GM20431 (cell line): ENCODE results near the gene GABRG3.
"Not testable (repeated sequence)": the region's sequence is repeated elsewhere in the genome, so short reads cannot be mapped to it uniquely, and the experiment has no call there.

ENCODE experiments used
- in situ Hi-C: fragments of 300-500 bp; cut with MseI, MboI; formaldehyde crosslinking; loops from one replicate; pipeline ENCODE4 v1.15.0; 2020; ENCODE audit warnings: low sequenced_read_pairs; ENCODE audit not compliant: unreplicated experiment

Gene GABRG3

GRCh38 chr15:26983822-26984221 lies 12.8 kb downstream of the GABRG3 start:
- in situ Hi-C loops = no loop called here

- in situ Hi-C loops = no loop called here
These were observed 14.1 kb downstream of the GABRG3 start for GRCh38 chr15:26985050-26985449.

GRCh38 chr15:26996250-26996649 lies 25.3 kb downstream of the GABRG3 start:
- in situ Hi-C loops = no loop called here

- in situ Hi-C loops = not testable (repeated sequence)
These were observed 32.0 kb downstream of the GABRG3 start for GRCh38 chr15:27003003-27003402.

- in situ Hi-C loops = not testable (repeated sequence)
These were observed 33.2 kb downstream of the GABRG3 start for GRCh38 chr15:27004226-27004625.

- in situ Hi-C loops = no loop called here
These were observed 46.3 kb downstream of the GABRG3 start for GRCh38 chr15:27017168-27017809.

- in situ Hi-C loops = no loop called here
These were observed 48.7 kb downstream of the GABRG3 start for GRCh38 chr15:27019687-27020086.

- in situ Hi-C loops = no loop called here
These were observed 54.5 kb downstream of the GABRG3 start for GRCh38 chr15:27025481-27025966.

- in situ Hi-C loops = no loop called here
These were observed 56.2 kb downstream of the GABRG3 start for GRCh38 chr15:27027229-27027628.

- in situ Hi-C loops = no loop called here
These were observed 58.0 kb downstream of the GABRG3 start for GRCh38 chr15:27028858-27029477.

- in situ Hi-C loops = no loop called here
These were observed 65.2 kb downstream of the GABRG3 start for GRCh38 chr15:27036210-27036609.

GRCh38 chr15:27037501-27037900 lies 66.5 kb downstream of the GABRG3 start:
- in situ Hi-C loops = no loop called here

- in situ Hi-C loops = no loop called here
These were observed 68.2 kb downstream of the GABRG3 start for GRCh38 chr15:27039152-27039551.

GRCh38 chr15:27042230-27042629 lies 71.2 kb downstream of the GABRG3 start:
- in situ Hi-C loops = no loop called here

GRCh38 chr15:27042646-27043045 lies 71.7 kb downstream of the GABRG3 start:
- in situ Hi-C loops = no loop called here

GRCh38 chr15:27043770-27044169 lies 72.8 kb downstream of the GABRG3 start:
- in situ Hi-C loops = no loop called here

- in situ Hi-C loops = no loop called here
These were observed 74.8 kb downstream of the GABRG3 start for GRCh38 chr15:27045796-27046195.

GRCh38 chr15:27046880-27047279 lies 75.9 kb downstream of the GABRG3 start:
- in situ Hi-C loops = no loop called here

GRCh38 chr15:27050163-27050562 lies 79.2 kb downstream of the GABRG3 start:
- in situ Hi-C loops = no loop called here

- in situ Hi-C loops = no loop called here
These were observed 83.4 kb downstream of the GABRG3 start for GRCh38 chr15:27054426-27054825.

- in situ Hi-C loops = no loop called here
These were observed 87.1 kb downstream of the GABRG3 start for GRCh38 chr15:27057904-27058645.
